Activated CD4-positive, alpha-beta T cell treated with anti-CD3 and anti-CD28 coated beads, Interleukin-2, Interleukin-6, amounts not matched to agents 100 ng/mL and 50 ng/mL, durations not matched to agents 16 hours and 8 hours (primary cell): Measurements from ENCODE around the gene NDUFA3.

Experiments used
- DNase-seq: peaks from one replicate; pipeline ENCODE4 v3.0.0-alpha.2; 2020

Gene NDUFA3

GRCh38 chr19:54141356-54141755 is 38.7 kb downstream of the NDUFA3 start:
- DNase-seq = no peak

- no peak for DNase-seq
Measured at GRCh38 chr19:54142166-54142780, 39.6 kb downstream of the NDUFA3 start.

- DNase-seq = no peak
Measured at GRCh38 chr19:54145541-54146158, 43.0 kb downstream of the NDUFA3 start.

- DNase-seq = no peak
Measured at GRCh38 chr19:54147676-54148075, 45.0 kb downstream of the NDUFA3 start.

- DNase-seq = no peak
Measured at GRCh38 chr19:54148158-54148557, 45.5 kb downstream of the NDUFA3 start.

GRCh38 chr19:54149021-54149812 is 46.6 kb downstream of the NDUFA3 start:
- DNase-seq = no peak

- no peak for DNase-seq
Measured at GRCh38 chr19:54151362-54152035, 48.8 kb downstream of the NDUFA3 start.

- no peak for DNase-seq
Measured at GRCh38 chr19:54152267-54152666, 49.6 kb downstream of the NDUFA3 start.

GRCh38 chr19:54152878-54153524 is 50.3 kb downstream of the NDUFA3 start:
- no peak for DNase-seq

GRCh38 chr19:54153731-54154326 is 51.2 kb downstream of the NDUFA3 start:
- DNase-seq = no peak

- DNase-seq = peak; percentile 32
Measured at GRCh38 chr19:54154603-54155345, 52.1 kb downstream of the NDUFA3 start.

GRCh38 chr19:54155694-54156093 is 53.0 kb downstream of the NDUFA3 start:
- DNase-seq = no peak

- DNase-seq = no peak
Measured at GRCh38 chr19:54156490-54156889, 53.8 kb downstream of the NDUFA3 start.

GRCh38 chr19:54156953-54157352 is 54.3 kb downstream of the NDUFA3 start:
- no peak for DNase-seq
